ENCODE measurements around the gene NDUFA8. TPM values are rescaled to one million over a fixed set of nuclear protein-coding genes. Genes with fewer than 3 reads are reported as not detected.
"Not testable (repeated sequence)": the region's sequence is repeated elsewhere in the genome, so short reads cannot be mapped to it uniquely, and the experiment has no call there.

The NDUFA8 gene
- total RNA-seq, 1 donor from 2014 or later = 32.4 TPM

DNA sequence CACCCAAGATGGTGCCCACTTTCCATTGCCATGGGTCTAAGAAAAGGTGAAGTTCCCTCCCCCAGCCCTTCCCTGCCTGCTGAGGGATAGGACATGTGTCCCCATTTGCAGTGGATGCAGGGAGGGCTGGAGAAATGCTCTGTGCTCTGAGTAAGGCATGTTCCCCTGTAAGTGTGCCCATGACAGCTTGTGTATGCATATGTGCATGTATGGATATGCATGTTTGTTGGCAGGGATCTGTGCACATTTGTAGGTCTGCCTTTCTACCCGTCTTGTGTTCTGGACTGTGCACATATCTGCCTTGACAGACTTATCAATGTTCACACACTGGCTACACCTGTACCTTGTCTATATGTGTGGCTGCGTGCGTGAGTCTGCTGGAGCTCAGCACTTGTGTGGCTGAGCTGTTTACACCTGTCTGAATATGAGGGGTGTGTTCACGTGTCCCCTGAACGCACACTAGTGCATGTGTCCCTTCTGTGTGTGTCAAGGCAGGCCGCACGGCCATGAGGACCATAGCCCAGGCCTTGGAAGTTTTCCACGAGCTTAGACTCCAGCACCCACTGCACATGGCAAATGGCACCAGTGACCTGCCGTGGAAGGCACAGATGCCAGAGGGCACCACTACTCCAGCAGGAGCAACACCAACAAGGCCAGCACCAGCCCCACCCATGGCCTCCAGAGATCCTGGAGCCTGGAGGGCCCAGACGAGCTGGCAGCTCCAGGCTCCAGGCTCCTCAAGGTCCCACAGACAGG, 39.1 kb downstream of the NDUFA8 start:
- DNase-seq (ENCODE audit: extremely low spot score in 2 of 2) = no peak
- Histone ChIP-seq H3K36me3 (no peaks in the 10 kb centered on the region), H3K27me3 (peaks cover 1% of the 10 kb centered on the region), H3K4me1 (no peaks in the 10 kb centered on the region), H3K27ac (no peak overlapping the region), H3K9me3 (no peaks in the 10 kb centered on the region), H3K4me3 (no peak overlapping the region)
- intact Hi-C loops (cut with DNase I) = no loop called here
- TF ChIP-seq POLR2AphosphoS5 (IDR thresholded peaks at IDR 0.05; ENCODE audit: insufficient read depth in 1 of 2, low read depth in 1 of 2) = no peak
- TF ChIP-seq POLR2A (IDR thresholded peaks at IDR 0.05) = no peak
- TF ChIP-seq, protein P1, sequence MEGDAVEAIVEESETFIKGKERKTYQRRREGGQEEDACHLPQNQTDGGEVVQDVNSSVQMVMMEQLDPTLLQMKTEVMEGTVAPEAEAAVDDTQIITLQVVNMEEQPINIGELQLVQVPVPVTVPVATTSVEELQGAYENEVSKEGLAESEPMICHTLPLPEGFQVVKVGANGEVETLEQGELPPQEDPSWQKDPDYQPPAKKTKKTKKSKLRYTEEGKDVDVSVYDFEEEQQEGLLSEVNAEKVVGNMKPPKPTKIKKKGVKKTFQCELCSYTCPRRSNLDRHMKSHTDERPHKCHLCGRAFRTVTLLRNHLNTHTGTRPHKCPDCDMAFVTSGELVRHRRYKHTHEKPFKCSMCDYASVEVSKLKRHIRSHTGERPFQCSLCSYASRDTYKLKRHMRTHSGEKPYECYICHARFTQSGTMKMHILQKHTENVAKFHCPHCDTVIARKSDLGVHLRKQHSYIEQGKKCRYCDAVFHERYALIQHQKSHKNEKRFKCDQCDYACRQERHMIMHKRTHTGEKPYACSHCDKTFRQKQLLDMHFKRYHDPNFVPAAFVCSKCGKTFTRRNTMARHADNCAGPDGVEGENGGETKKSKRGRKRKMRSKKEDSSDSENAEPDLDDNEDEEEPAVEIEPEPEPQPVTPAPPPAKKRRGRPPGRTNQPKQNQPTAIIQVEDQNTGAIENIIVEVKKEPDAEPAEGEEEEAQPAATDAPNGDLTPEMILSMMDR (IDR thresholded peaks at IDR 0.05) = no peak

DNA sequence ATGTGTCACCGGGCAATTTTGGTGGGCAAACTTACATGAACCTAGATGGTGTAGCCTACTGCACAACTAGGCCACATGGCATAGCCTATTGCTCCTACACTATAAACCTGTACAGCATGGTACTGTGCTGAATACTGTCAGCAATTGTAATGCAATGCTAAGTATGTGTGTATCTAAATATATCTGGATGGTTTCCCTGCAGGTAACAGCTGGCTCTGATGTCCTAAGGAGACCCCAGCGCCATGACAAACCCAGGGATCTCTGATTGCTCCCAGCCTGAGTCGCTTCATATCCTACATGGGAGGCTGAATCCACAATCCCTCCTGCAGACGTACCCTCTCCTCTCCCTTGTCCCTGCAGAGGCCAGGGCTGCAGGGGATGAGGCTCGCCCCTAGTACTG, 39.9 kb downstream of the NDUFA8 start:
- H3K4me1 ChIP-seq = no peaks in the 10 kb centered on the region
- no peaks in the 10 kb centered on the region for H3K27me3 ChIP-seq
- H3K27ac ChIP-seq = no peak overlapping the region
- H3K9me3 ChIP-seq = no peaks in the 10 kb centered on the region
- H3K4me3 ChIP-seq = no peak overlapping the region
- intact Hi-C loops (cut with DNase I) = no loop called here
- no peaks in the 10 kb centered on the region for H3K36me3 ChIP-seq
- TF ChIP-seq, protein P1 (IDR thresholded peaks at IDR 0.05) = no peak
- no peak for TF ChIP-seq POLR2AphosphoS5 (IDR thresholded peaks at IDR 0.05; ENCODE audit: insufficient read depth in 1 of 2, low read depth in 1 of 2)
- TF ChIP-seq POLR2A (IDR thresholded peaks at IDR 0.05) = no peak
- DNase-seq (ENCODE audit: extremely low spot score in 2 of 2) = no peak

DNA sequence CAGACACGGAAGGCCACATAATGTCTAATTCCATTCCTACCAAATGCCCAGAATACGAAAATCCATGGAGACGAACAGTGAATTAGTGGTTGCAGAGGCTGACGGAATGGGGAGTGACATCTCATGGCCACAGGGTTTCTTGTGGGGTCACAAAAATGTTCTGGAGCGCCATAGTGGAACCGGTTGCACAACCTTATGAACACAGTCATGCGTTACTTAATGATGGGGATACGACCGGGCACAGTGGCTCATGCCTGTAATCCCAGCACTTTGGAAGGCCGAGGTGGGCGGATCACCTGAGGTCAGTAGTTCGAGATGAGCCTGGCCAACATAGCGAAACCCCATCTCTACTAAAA, 40.4 kb downstream of the NDUFA8 start:
- H3K4me1 ChIP-seq = no peaks in the 10 kb centered on the region
- no peak overlapping the region for H3K4me3 ChIP-seq
- intact Hi-C loops (cut with DNase I) = no loop called here
- H3K9me3 ChIP-seq = no peaks in the 10 kb centered on the region
- DNase-seq (ENCODE audit: extremely low spot score in 2 of 2) = no peak
- no peak for TF ChIP-seq POLR2AphosphoS5 (IDR thresholded peaks at IDR 0.05; ENCODE audit: insufficient read depth in 1 of 2, low read depth in 1 of 2)
- TF ChIP-seq, protein P1 (IDR thresholded peaks at IDR 0.05) = no peak
- no peak overlapping the region for H3K27ac ChIP-seq
- no peaks in the 10 kb centered on the region for H3K27me3 ChIP-seq
- H3K36me3 ChIP-seq = no peaks in the 10 kb centered on the region

DNA sequence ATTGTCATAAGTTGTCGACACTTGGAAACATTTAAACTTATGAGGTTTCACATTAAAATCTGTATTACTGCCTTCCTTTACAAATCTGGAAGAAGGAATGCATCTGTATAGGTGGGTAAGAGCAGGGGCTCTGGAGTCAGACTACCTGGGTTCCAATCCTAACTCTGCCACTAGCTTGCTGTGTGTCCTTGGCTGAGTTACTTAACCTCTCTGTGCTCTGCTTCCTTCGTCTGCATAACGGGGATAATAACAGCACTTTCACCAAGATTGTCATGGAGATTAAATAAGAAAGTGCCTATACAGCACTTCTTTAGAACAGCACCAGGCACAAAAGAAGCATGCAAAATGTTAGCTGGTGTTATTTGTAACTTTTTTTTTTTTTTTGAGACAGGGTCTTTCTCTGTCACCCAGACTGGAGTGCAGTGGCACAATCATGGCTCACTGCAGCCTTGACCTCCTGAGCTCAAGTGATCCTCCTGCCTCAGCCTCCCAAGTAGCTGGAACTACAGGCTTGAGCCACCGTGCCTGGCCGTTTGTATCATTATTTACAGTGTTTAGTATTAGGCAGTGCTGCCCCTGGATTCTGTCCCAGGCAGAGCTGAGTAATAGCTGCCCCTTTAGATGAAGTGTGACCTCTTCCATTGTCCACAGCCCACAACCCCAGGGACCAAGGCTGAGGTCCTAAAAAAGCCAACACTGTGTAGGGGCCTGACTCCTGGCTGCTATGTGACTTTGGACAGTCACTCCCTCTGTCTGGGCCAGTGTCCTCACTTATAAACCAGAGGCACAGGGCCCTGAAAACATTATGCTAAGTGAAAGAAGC, 41.0 kb downstream of the NDUFA8 start:
- H3K27ac ChIP-seq = no peak overlapping the region
- H3K27me3 ChIP-seq = no peaks in the 10 kb centered on the region
- no peaks in the 10 kb centered on the region for H3K4me1 ChIP-seq
- TF ChIP-seq POLR2AphosphoS5 (IDR thresholded peaks at IDR 0.05; ENCODE audit: insufficient read depth in 1 of 2, low read depth in 1 of 2) (no peak), POLR2A (IDR thresholded peaks at IDR 0.05) (no peak)
- no peaks in the 10 kb centered on the region for H3K9me3 ChIP-seq
- H3K4me3 ChIP-seq = no peak overlapping the region
- intact Hi-C loops (cut with DNase I) = no loop called here
- no peaks in the 10 kb centered on the region for H3K36me3 ChIP-seq
- DNase-seq (ENCODE audit: extremely low spot score in 2 of 2) = no peak

DNA sequence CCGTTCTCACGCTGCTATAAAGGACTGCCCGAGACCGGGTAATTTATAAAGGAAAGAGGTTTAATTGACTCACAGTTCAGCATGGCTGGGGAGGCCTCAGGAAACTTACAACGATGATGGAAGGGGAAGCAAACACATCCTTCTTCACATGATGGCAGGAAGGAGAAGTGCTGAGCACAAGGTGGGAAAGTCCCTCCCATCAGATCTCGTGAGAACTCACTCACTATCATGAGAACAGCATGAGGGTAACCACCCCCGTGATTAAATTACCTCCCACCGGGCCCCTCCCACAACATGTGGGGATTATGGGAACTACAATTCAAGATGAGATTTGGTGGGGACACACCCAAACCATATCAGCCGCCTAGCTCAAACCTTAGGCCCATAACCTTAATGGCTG, 42.3 kb downstream of the NDUFA8 start:
- intact Hi-C loops (cut with DNase I); H3K4me3 ChIP-seq; DNase-seq (ENCODE audit: extremely low spot score in 2 of 2); H3K36me3 ChIP-seq; H3K9me3 ChIP-seq; H3K4me1 ChIP-seq; H3K27me3 ChIP-seq; H3K27ac ChIP-seq: not testable (repeated sequence)

All from vagina (tissue), 2 donors.